Gastroesophageal sphincter (tissue), 3 donors: Measurements from ENCODE around the gene ZNF497.

Experiments
- EP300 ChIP-seq: sonication (generic); formaldehyde crosslinking; IDR thresholded peaks from one replicate; pipeline ENCODE4 v1.6.1; 2017; ENCODE audit warnings: antibody characterized with exemption, mild to moderate bottlenecking
- TF ChIP-seq, protein P1 (sequence below), 4 experiments: fragments of 200-600 bp in 2 of 4; fragments of 450-650 bp in 2 of 4; sonication (generic) in 1 of 4; IDR thresholded peaks; one replicate each; pipeline ENCODE4 v1.5.1; 2017 to 2019; ENCODE audit warnings: antibody characterized with exemption in 4 of 4, mild to moderate bottlenecking in 2 of 4, moderate library complexity in 2 of 4

- TF ChIP-seq EP300: no peak
- TF ChIP-seq, protein P1, sequence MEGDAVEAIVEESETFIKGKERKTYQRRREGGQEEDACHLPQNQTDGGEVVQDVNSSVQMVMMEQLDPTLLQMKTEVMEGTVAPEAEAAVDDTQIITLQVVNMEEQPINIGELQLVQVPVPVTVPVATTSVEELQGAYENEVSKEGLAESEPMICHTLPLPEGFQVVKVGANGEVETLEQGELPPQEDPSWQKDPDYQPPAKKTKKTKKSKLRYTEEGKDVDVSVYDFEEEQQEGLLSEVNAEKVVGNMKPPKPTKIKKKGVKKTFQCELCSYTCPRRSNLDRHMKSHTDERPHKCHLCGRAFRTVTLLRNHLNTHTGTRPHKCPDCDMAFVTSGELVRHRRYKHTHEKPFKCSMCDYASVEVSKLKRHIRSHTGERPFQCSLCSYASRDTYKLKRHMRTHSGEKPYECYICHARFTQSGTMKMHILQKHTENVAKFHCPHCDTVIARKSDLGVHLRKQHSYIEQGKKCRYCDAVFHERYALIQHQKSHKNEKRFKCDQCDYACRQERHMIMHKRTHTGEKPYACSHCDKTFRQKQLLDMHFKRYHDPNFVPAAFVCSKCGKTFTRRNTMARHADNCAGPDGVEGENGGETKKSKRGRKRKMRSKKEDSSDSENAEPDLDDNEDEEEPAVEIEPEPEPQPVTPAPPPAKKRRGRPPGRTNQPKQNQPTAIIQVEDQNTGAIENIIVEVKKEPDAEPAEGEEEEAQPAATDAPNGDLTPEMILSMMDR (IDR thresholded peaks at IDR 0.05): no peak
Observed at GRCh38 chr19:58351990-58352755, 10.4 kb downstream of the ZNF497 start.
